Left lung (tissue), 10 donors: ENCODE data around the gene BAIAP2L2. TPM values are rescaled to one million over a fixed set of nuclear protein-coding genes. Genes with fewer than 3 reads are reported as not detected.

Source experiments
- ATAC-seq: fragments of 200-7000 bp; cut with Tn5 transposase; one replicate; pipeline ENCODE4 v1.9.1; 2020; ENCODE audit warnings: moderate library complexity
- DNase-seq, 4 donors: peaks; one replicate each; pipeline ENCODE4 v3.0.0-alpha.2; 2013 to 2020
- H3K27ac ChIP-seq, 2 donors: fragments of 200-600 bp; sonication (generic) in 1 of 2; one replicate each; pipeline versions ENCODE4 v1.5.0 to v1.8.0; 2020 to 2021
- H3K27me3 ChIP-seq, 2 donors: fragments of 200-600 bp; sonication (generic) in 1 of 2; one replicate each; pipeline versions ENCODE4 v1.5.0 to v1.8.0; 2020 to 2021
- H3K36me3 ChIP-seq, 2 donors: fragments of 200-600 bp; sonication (generic) in 1 of 2; one replicate each; pipeline versions ENCODE4 v1.5.0 to v1.8.0; 2020 to 2021
- H3K4me1 ChIP-seq, 2 donors: fragments of 200-600 bp; one replicate each; pipeline ENCODE4 v1.8.0; 2021
- H3K4me3 ChIP-seq, 2 donors: fragments of 200-600 bp; sonication (generic) in 1 of 2; one replicate each; pipeline versions ENCODE4 v1.5.0 to v1.8.0; 2020 to 2021; ENCODE audit warnings: mild to moderate bottlenecking in 1 of 2
- H3K9me3 ChIP-seq, 2 donors: fragments of 200-600 bp; sonication (generic) in 1 of 2; one replicate each; pipeline versions ENCODE4 v1.5.0 to v1.8.0; 2020 to 2021
- intact Hi-C, 2 donors: fragments of 100-400 bp; cut with DNase I; formaldehyde crosslinking; loops; one replicate each; pipeline versions ENCODE4 v1.11.2 to v1.14.2; 2022
- polyA plus RNA-seq, 6 donors: library from polyadenylated mRNA; unstranded; fragments of 120-200 nt; gene quantifications; one replicate each; pipeline ENCODE4 v1.2.1, GENCODE V29; 2013; ENCODE audit not compliant: insufficient read length in 6 of 6
- total RNA-seq, 2 donors: library from RNA; stranded (reverse); fragmentation: NEBNext Ultra II Directional; extraction: Animal tissue kit (Norgen Biotek cat#: 25700); gene quantifications; one replicate each; pipeline ENCODE4 v1.2.1, GENCODE V29; 2021
- TF ChIP-seq, protein P1 (sequence below), 2 donors: fragments of 200-600 bp; sonication (generic) in 1 of 2; IDR thresholded peaks; one replicate each; pipeline versions ENCODE4 v1.5.0 to v1.8.0; 2021; ENCODE audit warnings: antibody characterized with exemption in 2 of 2
- donor health status: DM: no; HTN: yes; CAD: no.
- donor health status: DM: no; HTN: no; CAD: no.

BAIAP2L2 gene
- total and polyA plus RNA-seq, 8 donors = 0.34 to 1.5 (median 0.99) TPM

DNA sequence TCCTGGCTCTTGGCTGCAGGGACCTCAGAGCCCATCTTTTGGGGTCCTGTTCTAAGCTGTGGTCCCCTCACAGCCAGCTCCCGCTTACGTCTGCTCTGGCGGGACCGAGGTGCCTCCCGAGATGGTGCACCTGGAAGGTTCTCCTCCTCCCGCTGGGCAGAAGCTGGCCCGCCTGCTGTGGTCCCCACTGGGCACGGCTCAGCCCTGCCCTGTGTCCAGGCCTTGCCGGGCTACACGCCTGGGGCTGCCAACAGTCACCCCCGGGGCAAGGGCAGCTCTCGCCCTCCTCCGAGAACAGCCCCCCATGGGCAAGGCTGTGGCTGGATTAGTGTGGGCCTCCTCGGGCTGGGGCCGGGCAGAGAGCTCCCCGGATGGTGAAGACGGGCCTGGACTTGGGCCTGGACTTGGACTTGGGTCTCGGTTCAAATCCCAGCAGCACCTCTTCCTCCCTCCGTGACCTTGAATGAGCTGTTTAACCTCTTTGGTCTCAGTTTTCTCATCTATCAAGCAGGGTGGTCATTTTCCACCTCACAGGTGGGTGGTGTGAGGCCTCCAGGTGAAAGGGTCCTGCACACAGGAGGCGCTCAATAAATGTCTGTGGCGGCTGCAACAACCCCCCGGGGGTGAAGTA is 998 bp downstream of the BAIAP2L2 start:
- peak in 2 of 4 donors; percentile 35 to 69 for DNase-seq
- TF ChIP-seq, protein P1, sequence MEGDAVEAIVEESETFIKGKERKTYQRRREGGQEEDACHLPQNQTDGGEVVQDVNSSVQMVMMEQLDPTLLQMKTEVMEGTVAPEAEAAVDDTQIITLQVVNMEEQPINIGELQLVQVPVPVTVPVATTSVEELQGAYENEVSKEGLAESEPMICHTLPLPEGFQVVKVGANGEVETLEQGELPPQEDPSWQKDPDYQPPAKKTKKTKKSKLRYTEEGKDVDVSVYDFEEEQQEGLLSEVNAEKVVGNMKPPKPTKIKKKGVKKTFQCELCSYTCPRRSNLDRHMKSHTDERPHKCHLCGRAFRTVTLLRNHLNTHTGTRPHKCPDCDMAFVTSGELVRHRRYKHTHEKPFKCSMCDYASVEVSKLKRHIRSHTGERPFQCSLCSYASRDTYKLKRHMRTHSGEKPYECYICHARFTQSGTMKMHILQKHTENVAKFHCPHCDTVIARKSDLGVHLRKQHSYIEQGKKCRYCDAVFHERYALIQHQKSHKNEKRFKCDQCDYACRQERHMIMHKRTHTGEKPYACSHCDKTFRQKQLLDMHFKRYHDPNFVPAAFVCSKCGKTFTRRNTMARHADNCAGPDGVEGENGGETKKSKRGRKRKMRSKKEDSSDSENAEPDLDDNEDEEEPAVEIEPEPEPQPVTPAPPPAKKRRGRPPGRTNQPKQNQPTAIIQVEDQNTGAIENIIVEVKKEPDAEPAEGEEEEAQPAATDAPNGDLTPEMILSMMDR (IDR thresholded peaks at IDR 0.05) = no peak
- H3K27ac ChIP-seq = no peak overlapping the region
- no peaks in the 10 kb centered on the region for H3K36me3 ChIP-seq
- H3K4me1 ChIP-seq = peaks cover 0 to 3% of the 10 kb centered on the region in 2 donors
- no peaks in the 10 kb centered on the region for H3K9me3 ChIP-seq
- intact Hi-C loops = loop anchor here in 1 of 2 donors (10.0 kb wide), 1 partner anchor 245 kb away; no protein-coding TSS in a partner anchor
- H3K27me3 ChIP-seq = no peaks in the 10 kb centered on the region
- ATAC-seq = no peak
- no peak overlapping the region for H3K4me3 ChIP-seq

DNA sequence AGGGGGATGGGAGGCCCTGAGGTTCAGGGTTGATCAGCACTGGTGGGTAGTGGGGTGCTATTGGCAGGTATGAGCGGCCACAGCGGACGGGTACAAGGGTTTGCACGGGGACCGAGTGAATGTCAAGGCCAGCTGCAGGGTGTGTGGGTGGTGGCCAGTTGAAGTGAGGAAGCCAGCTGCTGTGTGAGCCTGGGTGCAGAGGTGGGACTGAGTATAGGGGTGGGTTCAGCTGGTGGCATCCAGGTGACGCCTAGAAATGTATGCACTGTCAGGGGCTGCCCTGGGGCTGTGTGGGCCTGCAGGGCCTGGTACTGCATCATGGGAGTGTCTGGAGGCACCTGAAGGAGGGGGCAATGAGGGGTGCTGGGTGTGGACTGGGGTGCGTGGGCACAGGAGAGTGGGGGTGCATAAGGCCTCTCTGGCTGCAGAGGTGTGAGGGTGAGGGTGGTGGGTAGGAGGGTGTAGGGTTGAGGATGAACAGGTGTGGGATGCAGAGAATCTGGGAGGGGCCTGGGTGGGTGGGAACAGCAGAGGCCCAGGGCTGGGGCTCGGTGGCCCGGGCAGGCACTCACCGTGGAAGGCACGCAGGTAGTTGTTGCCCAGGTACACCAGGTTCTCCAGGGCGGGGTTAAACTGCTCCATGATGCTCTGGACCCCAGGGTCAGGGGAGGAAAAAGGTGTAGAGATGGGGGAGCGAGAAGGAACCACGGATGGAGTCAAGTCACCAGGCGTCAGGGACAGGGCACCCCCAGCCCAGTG is 1.7 kb downstream of the BAIAP2L2 start:
- intact Hi-C loops = no loop called here
- H3K4me1 ChIP-seq = no peaks in the 10 kb centered on the region
- H3K9me3 ChIP-seq = no peaks in the 10 kb centered on the region
- peak in 1 of 4 donors; percentile 57 for DNase-seq
- no peak overlapping the region for H3K27ac ChIP-seq
- H3K36me3 ChIP-seq = no peaks in the 10 kb centered on the region
- H3K27me3 ChIP-seq = no peaks in the 10 kb centered on the region
- no peak for ATAC-seq
- no peak overlapping the region for H3K4me3 ChIP-seq
- TF ChIP-seq, protein P1 (IDR thresholded peaks at IDR 0.05) = no peak

DNA sequence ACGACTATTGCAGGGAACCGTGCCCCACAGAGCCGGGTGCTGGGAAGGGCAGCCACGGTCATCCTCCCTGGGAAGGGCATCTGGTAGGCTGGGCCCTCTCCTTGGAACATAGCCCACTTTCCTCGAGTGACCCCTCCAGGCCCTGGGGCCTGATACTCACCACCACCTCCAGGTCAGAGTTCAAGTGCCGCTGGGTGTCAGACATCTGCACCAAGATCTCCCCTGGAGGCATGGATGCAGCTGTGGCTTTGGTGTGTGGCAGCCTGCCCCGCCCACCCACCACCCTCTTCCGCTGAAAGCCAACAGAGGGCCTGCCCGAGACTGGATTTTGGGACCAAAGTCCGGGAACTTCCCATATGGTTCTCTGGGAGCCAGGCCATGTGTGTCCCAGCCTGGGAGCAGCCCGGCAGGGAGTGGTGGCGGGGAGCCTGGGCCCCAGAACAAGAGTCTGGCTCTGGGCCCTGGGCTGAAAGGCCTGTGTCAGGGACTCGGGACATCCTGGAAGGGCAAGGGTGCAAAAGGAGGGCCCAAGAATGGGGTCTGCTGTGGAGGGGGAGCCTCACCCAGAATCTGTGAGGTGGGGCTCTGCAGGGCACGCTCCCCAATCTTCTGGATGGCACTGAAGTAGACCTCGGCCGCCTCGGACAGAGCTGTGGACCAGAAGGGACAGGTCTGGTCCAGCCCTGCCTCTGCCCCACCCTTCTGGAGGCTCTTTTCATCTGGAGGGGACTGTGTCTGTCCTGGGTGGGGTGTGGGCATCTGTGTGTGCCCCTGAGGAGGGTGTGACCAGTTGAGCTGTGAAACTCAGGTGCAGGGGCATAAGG is 2.6 kb downstream of the BAIAP2L2 start:
- no peak overlapping the region for H3K4me3 ChIP-seq
- H3K27ac ChIP-seq = no peak overlapping the region
- ATAC-seq = no peak
- no peaks in the 10 kb centered on the region for H3K4me1 ChIP-seq
- no peaks in the 10 kb centered on the region for H3K27me3 ChIP-seq
- TF ChIP-seq, protein P1 (IDR thresholded peaks at IDR 0.05) = no peak
- intact Hi-C loops = no loop called here
- H3K36me3 ChIP-seq = no peaks in the 10 kb centered on the region
- H3K9me3 ChIP-seq = no peaks in the 10 kb centered on the region
- DNase-seq = peak in 1 of 4 donors; percentile 67

DNA sequence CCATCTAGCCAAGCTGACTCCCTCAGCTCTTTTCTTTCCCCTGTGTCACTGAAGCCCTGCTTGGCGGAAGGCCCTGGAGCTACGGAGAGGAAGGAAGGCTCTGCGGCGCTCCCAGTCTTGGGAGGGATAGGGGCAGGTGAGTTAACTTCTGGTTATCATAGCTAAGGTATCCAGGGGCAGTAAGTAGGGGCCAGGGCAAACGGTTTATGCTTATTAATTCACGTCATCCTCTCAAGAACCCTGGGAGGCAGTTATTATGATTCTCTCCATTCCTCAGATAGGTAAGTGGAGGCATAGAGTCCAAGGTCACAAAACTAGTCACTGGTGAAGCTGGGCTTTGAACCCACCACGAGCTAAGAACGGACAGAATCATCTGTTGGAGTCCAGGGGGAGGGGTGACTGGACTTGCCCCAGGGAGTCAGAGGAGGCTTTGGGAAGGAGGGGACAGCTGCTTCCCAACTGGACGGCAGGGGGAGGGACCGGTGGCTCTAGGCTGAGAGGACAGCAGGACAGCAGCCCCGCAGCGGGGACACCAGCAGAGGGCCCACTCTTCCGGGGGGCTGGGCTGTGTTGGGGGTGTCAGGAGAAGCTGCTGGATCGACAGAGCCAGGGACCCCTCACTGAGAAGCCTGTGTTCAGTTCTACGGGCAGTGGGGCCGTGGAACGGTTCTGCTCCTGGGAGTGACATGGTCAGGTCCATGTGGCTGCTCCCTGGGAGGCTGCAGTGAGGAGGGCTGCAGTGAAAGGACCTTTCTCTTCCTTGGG is 3.5 kb downstream of the BAIAP2L2 start:
- no peak for DNase-seq
- TF ChIP-seq, protein P1 (IDR thresholded peaks at IDR 0.05) = no peak
- no peaks in the 10 kb centered on the region for H3K27me3 ChIP-seq
- H3K27ac ChIP-seq = no peak overlapping the region
- no peaks in the 10 kb centered on the region for H3K36me3 ChIP-seq
- no peak for ATAC-seq
- no peaks in the 10 kb centered on the region for H3K4me1 ChIP-seq
- intact Hi-C loops = no loop called here
- no peaks in the 10 kb centered on the region for H3K9me3 ChIP-seq
- no peak overlapping the region for H3K4me3 ChIP-seq
